Liver (tissue), 9 donors: ENCODE measurements around the gene ARHGAP21. TPM values are rescaled to one million over a fixed set of nuclear protein-coding genes. Genes with fewer than 3 reads are reported as not detected.

Experiments
- DNase-seq: peaks from one replicate; pipeline ENCODE4 v3.0.0-alpha.2; 2017; ENCODE audit warnings: low spot score
- H3K27ac ChIP-seq, 2 donors: one replicate each; pipeline ENCODE4 v1.7.0; 2013; ENCODE audit warnings: inconsistent platforms in 2 of 2, low read length in 2 of 2, control low read depth in 1 of 2, low read depth in 1 of 2, mild to moderate bottlenecking in 1 of 2
- H3K27me3 ChIP-seq, 4 donors: one replicate each; pipeline versions ENCODE4 v1.6.1 to v1.7.0; 2013; ENCODE audit warnings: low read length in 3 of 4, inconsistent platforms in 1 of 4, mild to moderate bottlenecking in 1 of 4, moderate library complexity in 1 of 4; ENCODE audit not compliant: control insufficient read depth in 4 of 4, insufficient read depth in 4 of 4
- H3K36me3 ChIP-seq, 4 donors: one replicate each; pipeline versions ENCODE4 v1.6.1 to v1.7.0; 2013; ENCODE audit warnings: low read length in 3 of 4, mild to moderate bottlenecking in 3 of 4, low read depth in 1 of 4, moderate library complexity in 1 of 4; ENCODE audit not compliant: control insufficient read depth in 4 of 4, insufficient read depth in 3 of 4
- H3K4me1 ChIP-seq, 4 donors: one replicate each; pipeline versions ENCODE4 v1.6.1 to v1.7.0; 2013; ENCODE audit warnings: low read length in 3 of 4, mild to moderate bottlenecking in 3 of 4, moderate library complexity in 1 of 4; ENCODE audit not compliant: control insufficient read depth in 4 of 4, insufficient read depth in 4 of 4
- H3K4me3 ChIP-seq, 3 donors: one replicate each; pipeline versions ENCODE4 v1.6.1 to v1.7.0; 2013; ENCODE audit warnings: low read length in 3 of 3, control low read depth in 1 of 3, low read depth in 1 of 3, mild to moderate bottlenecking in 1 of 3
- H3K9ac ChIP-seq, 2 donors: one replicate each; pipeline ENCODE4 v1.7.0; 2013; ENCODE audit warnings: low read length in 2 of 2, mild to moderate bottlenecking in 2 of 2, moderate library complexity in 2 of 2, control low read depth in 1 of 2, low read depth in 1 of 2
- H3K9me3 ChIP-seq, 4 donors: one replicate each; pipeline versions ENCODE4 v1.6.1 to v1.7.0; 2013; ENCODE audit warnings: low read length in 3 of 4; ENCODE audit not compliant: control insufficient read depth in 4 of 4
- EGR1 ChIP-seq, 2 donors: IDR thresholded peaks; 2 replicates each; pipeline ENCODE4 v1.6.1; 2016 to 2018; ENCODE audit warnings: antibody characterized with exemption in 2 of 2, low read depth in 2 of 2
- FOXA1 ChIP-seq: IDR thresholded peaks from 2 replicates; pipeline ENCODE4 v1.6.1; 2016; ENCODE audit warnings: antibody characterized with exemption
- GABPA ChIP-seq, 2 donors: IDR thresholded peaks in 1 of 2; conservative IDR thresholded peaks in 1 of 2; 2 replicates each; pipeline ENCODE4 v1.6.1; 2016; ENCODE audit warnings: antibody characterized with exemption in 2 of 2, mild to moderate bottlenecking in 1 of 2, moderate library complexity in 1 of 2
- HNF4A ChIP-seq, 2 donors: conservative IDR thresholded peaks; 2 replicates each; pipeline ENCODE4 v1.6.1; 2016; ENCODE audit warnings: antibody characterized with exemption in 2 of 2, mild to moderate bottlenecking in 2 of 2
- HNF4G ChIP-seq: IDR thresholded peaks from 2 replicates; pipeline ENCODE4 v1.6.1; 2016; ENCODE audit warnings: antibody characterized with exemption
- JUND ChIP-seq, 2 donors: IDR thresholded peaks; 2 replicates each; pipeline ENCODE4 v1.6.1; 2016; ENCODE audit warnings: antibody characterized with exemption in 2 of 2
- NR2F2 ChIP-seq: IDR thresholded peaks from 2 replicates; pipeline ENCODE4 v1.6.1; 2016; ENCODE audit warnings: antibody characterized with exemption
- RAD21 ChIP-seq, 2 donors: IDR thresholded peaks; 2 replicates each; pipeline ENCODE4 v1.6.1; 2016; ENCODE audit warnings: antibody characterized with exemption in 2 of 2, mild to moderate bottlenecking in 2 of 2
- RXRA ChIP-seq, 2 donors: IDR thresholded peaks; 2 replicates each; pipeline ENCODE4 v1.6.1; 2017 to 2018; ENCODE audit warnings: antibody characterized with exemption in 2 of 2, mild to moderate bottlenecking in 1 of 2
- SP1 ChIP-seq: IDR thresholded peaks from 2 replicates; pipeline ENCODE4 v1.6.1; 2018; ENCODE audit warnings: antibody characterized with exemption, mild to moderate bottlenecking
- TAF1 ChIP-seq: conservative IDR thresholded peaks from 2 replicates; pipeline ENCODE4 v1.6.1; 2016; ENCODE audit warnings: antibody characterized with exemption, mild to moderate bottlenecking
- YY1 ChIP-seq: IDR thresholded peaks from 2 replicates; pipeline ENCODE4 v1.6.1; 2016; ENCODE audit warnings: antibody characterized with exemption, mild to moderate bottlenecking
- WGBS: extraction: QIAGEN DNeasy Blood & Tissue Kit; methylation state at CpG from one replicate; pipeline ENCODE4 v1.1.7; 2013; 5-methylcytosine and 5-hydroxymethylcytosine counted together
- polyA plus RNA-seq, 2 donors: library from polyadenylated mRNA; stranded (reverse) in 1 of 2; unstranded in 1 of 2; fragments of 200-250 nt in 1 of 2; fragments of >200 nt in 1 of 2; fragmentation: Nextera tagmentation in 1 of 2; extraction: Ambion mirVana in 1 of 2; gene quantifications; one replicate each; pipeline versions ENCODE4 v1.2.1 to v1.2.3, GENCODE V29; 2013 to 2015
- total RNA-seq, 2 donors: library from RNA; depleted of rRNA; stranded (reverse); fragments of >200 nt; gene quantifications; one replicate each; pipeline ENCODE4 v1.2.3, GENCODE V29; 2014
- TF ChIP-seq, protein P1 (sequence below): fragments of 150-350 bp; IDR thresholded peaks from 2 replicates; pipeline ENCODE4 v1.5.1; 2017; ENCODE audit warnings: improper control_type of control experiment, low read depth, low read length; ENCODE audit not compliant: missing input control
- TF ChIP-seq, protein P2 (sequence below): IDR thresholded peaks from 2 replicates; pipeline ENCODE4 v1.6.1; 2016; ENCODE audit warnings: antibody characterized with exemption
- TF ChIP-seq, protein P3 (sequence below): IDR thresholded peaks from 2 replicates; pipeline ENCODE4 v1.6.1; 2016; ENCODE audit warnings: antibody characterized with exemption, mild to moderate bottlenecking
- TF ChIP-seq, protein P4 (sequence below): IDR thresholded peaks from 2 replicates; pipeline ENCODE4 v1.6.1; 2016; ENCODE audit warnings: antibody characterized with exemption
- donor health status: healthy.
- donor health status: healthy.
- donor health status: healthy.
- donor health status: healthy.
- donor health status: healthy.

ARHGAP21 gene
- total and polyA plus RNA-seq, 4 donors = 7.8 to 30.6 (median 15.7) TPM

DNA sequence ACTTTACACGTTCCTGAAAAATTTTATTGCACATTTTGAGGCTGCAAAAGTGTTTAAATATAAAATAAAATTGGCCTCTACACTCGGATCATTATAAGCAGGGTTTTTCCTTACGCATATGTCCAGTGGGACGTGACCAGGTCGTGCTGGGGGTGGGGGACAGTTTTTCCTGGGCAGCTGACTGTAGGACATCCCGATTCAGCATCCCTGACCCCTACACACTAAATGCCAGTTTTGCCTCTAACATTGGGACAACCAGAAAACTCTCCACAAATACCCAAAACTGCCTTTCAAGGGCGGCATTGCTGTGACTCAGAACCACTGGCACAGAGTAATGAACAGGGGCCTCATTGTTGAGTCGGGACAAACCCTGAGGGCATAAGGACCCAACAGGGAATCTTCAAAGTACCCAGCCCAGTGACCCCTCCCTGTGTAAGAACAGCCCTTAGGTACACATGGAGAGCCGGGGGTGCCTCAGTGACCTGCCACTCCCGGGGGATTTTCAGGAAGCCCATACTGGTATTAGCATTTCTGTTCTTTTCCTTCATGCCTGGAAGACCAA, 170.6 kb downstream of the ARHGAP21 start:
- WGBS = 75% methylated on average over 10 of the region's 10 CpGs
- Histone ChIP-seq H3K9ac (no peak overlapping the region), H3K27me3 (no peaks in the 10 kb centered on the region), H3K27ac (no peak overlapping the region), H3K4me3 (no peak overlapping the region), H3K36me3 (no peaks in the 10 kb centered on the region), H3K4me1 (no peaks in the 10 kb centered on the region), H3K9me3 (no peaks in the 10 kb centered on the region)
- no peak for DNase-seq
- TF ChIP-seq HNF4A (conservative IDR thresholded peaks at IDR 0.05) = no peak
- TF ChIP-seq TAF1 = no peak
- no peak for TF ChIP-seq NR2F2
- TF ChIP-seq HNF4G = no peak
- no peak for TF ChIP-seq YY1
- no peak for TF ChIP-seq FOXA1
- TF ChIP-seq, protein P1, sequence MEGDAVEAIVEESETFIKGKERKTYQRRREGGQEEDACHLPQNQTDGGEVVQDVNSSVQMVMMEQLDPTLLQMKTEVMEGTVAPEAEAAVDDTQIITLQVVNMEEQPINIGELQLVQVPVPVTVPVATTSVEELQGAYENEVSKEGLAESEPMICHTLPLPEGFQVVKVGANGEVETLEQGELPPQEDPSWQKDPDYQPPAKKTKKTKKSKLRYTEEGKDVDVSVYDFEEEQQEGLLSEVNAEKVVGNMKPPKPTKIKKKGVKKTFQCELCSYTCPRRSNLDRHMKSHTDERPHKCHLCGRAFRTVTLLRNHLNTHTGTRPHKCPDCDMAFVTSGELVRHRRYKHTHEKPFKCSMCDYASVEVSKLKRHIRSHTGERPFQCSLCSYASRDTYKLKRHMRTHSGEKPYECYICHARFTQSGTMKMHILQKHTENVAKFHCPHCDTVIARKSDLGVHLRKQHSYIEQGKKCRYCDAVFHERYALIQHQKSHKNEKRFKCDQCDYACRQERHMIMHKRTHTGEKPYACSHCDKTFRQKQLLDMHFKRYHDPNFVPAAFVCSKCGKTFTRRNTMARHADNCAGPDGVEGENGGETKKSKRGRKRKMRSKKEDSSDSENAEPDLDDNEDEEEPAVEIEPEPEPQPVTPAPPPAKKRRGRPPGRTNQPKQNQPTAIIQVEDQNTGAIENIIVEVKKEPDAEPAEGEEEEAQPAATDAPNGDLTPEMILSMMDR = no peak
- TF ChIP-seq GABPA (IDR thresholded peaks at IDR 0.05 in 1 of 2, conservative IDR thresholded peaks at IDR 0.05 in 1 of 2) = no peak
- TF ChIP-seq, protein P2, sequence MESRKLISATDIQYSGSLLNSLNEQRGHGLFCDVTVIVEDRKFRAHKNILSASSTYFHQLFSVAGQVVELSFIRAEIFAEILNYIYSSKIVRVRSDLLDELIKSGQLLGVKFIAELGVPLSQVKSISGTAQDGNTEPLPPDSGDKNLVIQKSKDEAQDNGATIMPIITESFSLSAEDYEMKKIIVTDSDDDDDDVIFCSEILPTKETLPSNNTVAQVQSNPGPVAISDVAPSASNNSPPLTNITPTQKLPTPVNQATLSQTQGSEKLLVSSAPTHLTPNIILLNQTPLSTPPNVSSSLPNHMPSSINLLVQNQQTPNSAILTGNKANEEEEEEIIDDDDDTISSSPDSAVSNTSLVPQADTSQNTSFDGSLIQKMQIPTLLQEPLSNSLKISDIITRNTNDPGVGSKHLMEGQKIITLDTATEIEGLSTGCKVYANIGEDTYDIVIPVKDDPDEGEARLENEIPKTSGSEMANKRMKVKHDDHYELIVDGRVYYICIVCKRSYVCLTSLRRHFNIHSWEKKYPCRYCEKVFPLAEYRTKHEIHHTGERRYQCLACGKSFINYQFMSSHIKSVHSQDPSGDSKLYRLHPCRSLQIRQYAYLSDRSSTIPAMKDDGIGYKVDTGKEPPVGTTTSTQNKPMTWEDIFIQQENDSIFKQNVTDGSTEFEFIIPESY = no peak
- TF ChIP-seq SP1 = no peak
- no peak for TF ChIP-seq RAD21 (IDR thresholded peaks at IDR 0.05)
- TF ChIP-seq JUND (IDR thresholded peaks at IDR 0.05) = no peak
- TF ChIP-seq, protein P3, sequence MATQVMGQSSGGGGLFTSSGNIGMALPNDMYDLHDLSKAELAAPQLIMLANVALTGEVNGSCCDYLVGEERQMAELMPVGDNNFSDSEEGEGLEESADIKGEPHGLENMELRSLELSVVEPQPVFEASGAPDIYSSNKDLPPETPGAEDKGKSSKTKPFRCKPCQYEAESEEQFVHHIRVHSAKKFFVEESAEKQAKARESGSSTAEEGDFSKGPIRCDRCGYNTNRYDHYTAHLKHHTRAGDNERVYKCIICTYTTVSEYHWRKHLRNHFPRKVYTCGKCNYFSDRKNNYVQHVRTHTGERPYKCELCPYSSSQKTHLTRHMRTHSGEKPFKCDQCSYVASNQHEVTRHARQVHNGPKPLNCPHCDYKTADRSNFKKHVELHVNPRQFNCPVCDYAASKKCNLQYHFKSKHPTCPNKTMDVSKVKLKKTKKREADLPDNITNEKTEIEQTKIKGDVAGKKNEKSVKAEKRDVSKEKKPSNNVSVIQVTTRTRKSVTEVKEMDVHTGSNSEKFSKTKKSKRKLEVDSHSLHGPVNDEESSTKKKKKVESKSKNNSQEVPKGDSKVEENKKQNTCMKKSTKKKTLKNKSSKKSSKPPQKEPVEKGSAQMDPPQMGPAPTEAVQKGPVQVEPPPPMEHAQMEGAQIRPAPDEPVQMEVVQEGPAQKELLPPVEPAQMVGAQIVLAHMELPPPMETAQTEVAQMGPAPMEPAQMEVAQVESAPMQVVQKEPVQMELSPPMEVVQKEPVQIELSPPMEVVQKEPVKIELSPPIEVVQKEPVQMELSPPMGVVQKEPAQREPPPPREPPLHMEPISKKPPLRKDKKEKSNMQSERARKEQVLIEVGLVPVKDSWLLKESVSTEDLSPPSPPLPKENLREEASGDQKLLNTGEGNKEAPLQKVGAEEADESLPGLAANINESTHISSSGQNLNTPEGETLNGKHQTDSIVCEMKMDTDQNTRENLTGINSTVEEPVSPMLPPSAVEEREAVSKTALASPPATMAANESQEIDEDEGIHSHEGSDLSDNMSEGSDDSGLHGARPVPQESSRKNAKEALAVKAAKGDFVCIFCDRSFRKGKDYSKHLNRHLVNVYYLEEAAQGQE = no peak
- no peak for TF ChIP-seq EGR1 (IDR thresholded peaks at IDR 0.05; ENCODE audit: low read depth in 2 of 2)
- TF ChIP-seq, protein P4, sequence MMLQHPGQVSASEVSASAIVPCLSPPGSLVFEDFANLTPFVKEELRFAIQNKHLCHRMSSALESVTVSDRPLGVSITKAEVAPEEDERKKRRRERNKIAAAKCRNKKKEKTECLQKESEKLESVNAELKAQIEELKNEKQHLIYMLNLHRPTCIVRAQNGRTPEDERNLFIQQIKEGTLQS = no peak
- no peak for TF ChIP-seq RXRA (IDR thresholded peaks at IDR 0.05)
